ENCODE measurements around the gene SORCS2.

The SORCS2 gene

GRCh38 chr4:7187168-7187535, 5.2 kb upstream of the SORCS2 start:
- no peak for DNase-seq

- no peak for DNase-seq
Observed at GRCh38 chr4:7187691-7188090, 4.6 kb upstream of the SORCS2 start.

GRCh38 chr4:7189066-7189465, 3.3 kb upstream of the SORCS2 start:
- DNase-seq, result no peak

GRCh38 chr4:7189475-7190277, 2.7 kb upstream of the SORCS2 start:
- no peak for DNase-seq

- no peak for DNase-seq
Observed at GRCh38 chr4:7190278-7190594, 2.1 kb upstream of the SORCS2 start.

- no peak for DNase-seq
Observed at GRCh38 chr4:7190691-7191545, 1.4 kb upstream of the SORCS2 start.

GRCh38 chr4:7191546-7192251, 639 bp upstream of the SORCS2 start:
- DNase-seq, result no peak

GRCh38 chr4:7193030-7193958, 956 bp downstream of the SORCS2 start:
- DNase-seq, result no peak

- DNase-seq, result peak; percentile 7
Observed at GRCh38 chr4:7194251-7195140, 2.2 kb downstream of the SORCS2 start.

- no peak for DNase-seq
Observed at GRCh38 chr4:7195141-7195515, 2.8 kb downstream of the SORCS2 start.

- no peak for DNase-seq
Observed at GRCh38 chr4:7195546-7196287, 3.4 kb downstream of the SORCS2 start.

GRCh38 chr4:7196288-7196651, 3.9 kb downstream of the SORCS2 start:
- no peak for DNase-seq

GRCh38 chr4:7196736-7197135, 4.4 kb downstream of the SORCS2 start:
- no peak for DNase-seq

- no peak for DNase-seq
Observed at GRCh38 chr4:7197910-7198309, 5.6 kb downstream of the SORCS2 start.

- no peak for DNase-seq
Observed at GRCh38 chr4:7198440-7199128, 6.2 kb downstream of the SORCS2 start.

- DNase-seq, result no peak
Observed at GRCh38 chr4:7199129-7199725, 6.9 kb downstream of the SORCS2 start.

GRCh38 chr4:7199771-7200441, 7.6 kb downstream of the SORCS2 start:
- no peak for DNase-seq

- DNase-seq, result no peak
Observed at GRCh38 chr4:7200801-7201200, 8.5 kb downstream of the SORCS2 start.
